Testis (tissue), 2 donors: ENCODE measurements around the gene LILRA5.
"Not testable (repeated sequence)": the region's sequence is repeated elsewhere in the genome, so short reads cannot be mapped to it uniquely, and the experiment has no call there.

Experiments used
- CTCF ChIP-seq, 3 experiments: fragments of 450-650 bp in 2 of 3; fragments of 200-600 bp in 1 of 3; sonication (generic) in 1 of 3; IDR thresholded peaks; one replicate each; pipeline ENCODE4 v1.5.1; 2016 to 2019; ENCODE audit warnings: antibody characterized with exemption in 3 of 3, mild to moderate bottlenecking in 2 of 3, moderate library complexity in 1 of 3
- POLR2A ChIP-seq: fragments of 450-650 bp; IDR thresholded peaks from one replicate; pipeline ENCODE4 v1.6.1; 2017; ENCODE audit warnings: antibody characterized with exemption, mild to moderate bottlenecking, moderate library complexity

GRCh38 chr19:54277111-54277615, 35.8 kb downstream of the LILRA5 start:
- TF ChIP-seq CTCF (IDR thresholded peaks at IDR 0.05); POLR2A: not testable (repeated sequence)
